Upper lobe of left lung (tissue), 4 donors: ENCODE results near the gene EID3.

ENCODE experiments used
- CTCF ChIP-seq, 6 experiments: fragments of 450-650 bp in 4 of 6; fragments of 200-600 bp in 2 of 6; sonication (generic) in 2 of 6; IDR thresholded peaks; one replicate each; pipeline ENCODE4 v1.5.1; 2016 to 2019; ENCODE audit warnings: antibody characterized with exemption in 6 of 6
- EP300 ChIP-seq, 4 donors: sonication (generic); formaldehyde crosslinking; IDR thresholded peaks; one replicate each; pipeline ENCODE4 v1.5.1; 2017; ENCODE audit warnings: antibody characterized with exemption in 4 of 4, control low read depth in 2 of 4
- POLR2A ChIP-seq, 4 donors: fragments of 450-650 bp; IDR thresholded peaks; one replicate each; pipeline ENCODE4 v1.5.1; 2016 to 2017; ENCODE audit warnings: antibody characterized with exemption in 4 of 4, mild to moderate bottlenecking in 2 of 4

- TF ChIP-seq CTCF (IDR thresholded peaks at IDR 0.05) (no peak), POLR2A (IDR thresholded peaks at IDR 0.05) (no peak), EP300 (IDR thresholded peaks at IDR 0.05) (no peak)
Measured at GRCh38 chr12:104345234-104346066, 41.9 kb downstream of the EID3 start.
